Mesothelial cell of epicardium (in vitro differentiated cells): ENCODE measurements around the gene FGGY. TPM values are rescaled to one million over a fixed set of nuclear protein-coding genes. Genes with fewer than 3 reads are reported as not detected.

Source experiments
- DNase-seq, 2 experiments: peaks; one replicate each; pipeline ENCODE4 v3.0.0; 2021; ENCODE audit warnings: low spot score in 2 of 2; ENCODE audit not compliant: unreplicated experiment in 2 of 2
- H3K27ac Mint-ChIP-seq: 2 replicates; pipeline ENCODE4 v1.8.0; 2021; ENCODE audit warnings: mixed read lengths
- H3K27me3 Mint-ChIP-seq: 2 replicates; pipeline ENCODE4 v1.8.0; 2021; ENCODE audit warnings: low read depth, mixed read lengths
- H3K36me3 Mint-ChIP-seq: 2 replicates; pipeline ENCODE4 v1.8.0; 2021; ENCODE audit warnings: mixed read lengths
- H3K4me1 Mint-ChIP-seq: 2 replicates; pipeline ENCODE4 v1.8.0; 2021; ENCODE audit warnings: mixed read lengths
- H3K4me3 Mint-ChIP-seq: 2 replicates; pipeline ENCODE4 v1.8.0; 2021; ENCODE audit warnings: mild to moderate bottlenecking, moderate library complexity, mixed read lengths
- H3K9me3 Mint-ChIP-seq: 2 replicates; pipeline ENCODE4 v1.8.0; 2021; ENCODE audit warnings: mixed read lengths
- total RNA-seq: library from RNA; stranded (reverse); gene quantifications from 3 replicates; pipeline ENCODE4 v1.2.1, GENCODE V29; 2021
- TF ChIP-seq, protein P1 (sequence below): fragments of 200-600 bp; sonication (generic); IDR thresholded peaks from one replicate; pipeline ENCODE4 v1.5.0; 2021; ENCODE audit warnings: antibody characterized with exemption; ENCODE audit not compliant: unreplicated experiment

FGGY gene
- total RNA-seq, 1 donor from 2014 or later: 21.8 TPM

DNA sequence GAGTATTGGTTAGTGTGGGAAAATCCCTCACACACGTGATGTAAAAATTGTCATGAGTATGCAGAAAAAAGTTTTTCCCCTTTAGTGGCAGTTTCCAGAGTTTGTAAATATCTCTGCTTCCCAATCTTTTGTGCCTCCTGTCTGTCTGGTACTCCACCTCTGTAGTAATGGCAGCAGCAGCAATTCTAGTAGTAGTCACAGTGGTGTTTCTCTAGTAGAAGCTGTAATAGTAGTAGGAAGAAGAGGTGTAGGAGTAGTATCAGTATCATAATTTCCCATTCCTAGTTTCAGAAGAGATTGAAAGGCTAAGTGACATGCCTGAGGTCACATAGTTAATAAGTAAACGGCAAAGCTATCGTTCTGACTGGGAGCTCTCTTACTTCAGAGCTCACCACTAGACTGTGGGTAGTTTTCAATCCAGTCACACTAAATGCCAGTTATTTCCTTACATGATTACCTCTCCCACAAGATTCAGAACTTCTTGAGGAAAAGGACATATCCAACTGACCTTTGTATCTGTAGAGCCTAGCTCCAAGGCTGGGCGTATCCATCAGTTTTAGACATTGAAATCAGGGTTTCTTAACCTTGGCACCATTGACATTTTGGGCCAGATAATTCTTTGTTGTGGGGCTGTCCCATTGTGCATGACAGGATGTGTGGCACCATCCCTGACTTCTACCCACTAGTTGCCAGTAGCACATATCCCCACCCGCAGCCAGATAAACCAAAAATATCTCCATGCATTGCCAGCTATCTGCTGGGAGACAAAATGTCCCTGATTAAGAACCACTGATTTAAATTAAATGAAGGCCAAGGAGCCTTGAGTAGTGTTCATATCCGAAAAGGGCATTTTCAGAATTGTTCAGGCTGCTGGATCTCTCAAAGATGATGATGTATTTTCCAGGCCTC lies 135.9 kb downstream of the FGGY start:
- Mint-ChIP-seq H3K36me3 (no peaks in the 10 kb centered on the region), H3K27me3 (no peaks in the 10 kb centered on the region), H3K4me3 (no peak overlapping the region), H3K9me3 (no peaks in the 10 kb centered on the region), H3K4me1 (peaks cover 52% of the 10 kb centered on the region), H3K27ac (peak overlapping the region; percentile 5)
- no peak for DNase-seq
- TF ChIP-seq, protein P1, sequence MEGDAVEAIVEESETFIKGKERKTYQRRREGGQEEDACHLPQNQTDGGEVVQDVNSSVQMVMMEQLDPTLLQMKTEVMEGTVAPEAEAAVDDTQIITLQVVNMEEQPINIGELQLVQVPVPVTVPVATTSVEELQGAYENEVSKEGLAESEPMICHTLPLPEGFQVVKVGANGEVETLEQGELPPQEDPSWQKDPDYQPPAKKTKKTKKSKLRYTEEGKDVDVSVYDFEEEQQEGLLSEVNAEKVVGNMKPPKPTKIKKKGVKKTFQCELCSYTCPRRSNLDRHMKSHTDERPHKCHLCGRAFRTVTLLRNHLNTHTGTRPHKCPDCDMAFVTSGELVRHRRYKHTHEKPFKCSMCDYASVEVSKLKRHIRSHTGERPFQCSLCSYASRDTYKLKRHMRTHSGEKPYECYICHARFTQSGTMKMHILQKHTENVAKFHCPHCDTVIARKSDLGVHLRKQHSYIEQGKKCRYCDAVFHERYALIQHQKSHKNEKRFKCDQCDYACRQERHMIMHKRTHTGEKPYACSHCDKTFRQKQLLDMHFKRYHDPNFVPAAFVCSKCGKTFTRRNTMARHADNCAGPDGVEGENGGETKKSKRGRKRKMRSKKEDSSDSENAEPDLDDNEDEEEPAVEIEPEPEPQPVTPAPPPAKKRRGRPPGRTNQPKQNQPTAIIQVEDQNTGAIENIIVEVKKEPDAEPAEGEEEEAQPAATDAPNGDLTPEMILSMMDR: no peak

DNA sequence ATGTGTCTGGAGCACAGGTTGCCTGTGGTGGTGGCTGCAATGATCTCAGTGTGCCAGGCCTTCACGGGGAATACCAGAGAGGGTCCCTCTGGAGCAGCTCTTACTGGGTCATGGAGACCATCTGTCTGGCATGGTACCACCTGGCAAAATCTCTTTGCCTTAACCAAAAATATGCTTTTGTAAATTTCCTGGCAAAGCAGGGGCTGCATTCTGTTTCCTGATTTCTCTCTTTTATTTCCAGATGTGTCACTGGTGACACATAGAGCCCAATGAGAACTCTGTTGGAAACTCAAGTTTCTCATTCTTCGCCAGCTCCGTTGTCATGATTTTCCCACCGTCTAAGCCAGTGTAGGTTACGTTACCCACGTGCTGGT lies 136.5 kb downstream of the FGGY start:
- DNase-seq: no peak
- no peaks in the 10 kb centered on the region for H3K36me3 Mint-ChIP-seq
- TF ChIP-seq, protein P1: no peak
- H3K4me3 Mint-ChIP-seq: no peak overlapping the region
- H3K27ac Mint-ChIP-seq: peak overlapping the region; percentile 9
- H3K4me1 Mint-ChIP-seq: peaks cover 58% of the 10 kb centered on the region
- H3K27me3 Mint-ChIP-seq: no peaks in the 10 kb centered on the region
- no peaks in the 10 kb centered on the region for H3K9me3 Mint-ChIP-seq

DNA sequence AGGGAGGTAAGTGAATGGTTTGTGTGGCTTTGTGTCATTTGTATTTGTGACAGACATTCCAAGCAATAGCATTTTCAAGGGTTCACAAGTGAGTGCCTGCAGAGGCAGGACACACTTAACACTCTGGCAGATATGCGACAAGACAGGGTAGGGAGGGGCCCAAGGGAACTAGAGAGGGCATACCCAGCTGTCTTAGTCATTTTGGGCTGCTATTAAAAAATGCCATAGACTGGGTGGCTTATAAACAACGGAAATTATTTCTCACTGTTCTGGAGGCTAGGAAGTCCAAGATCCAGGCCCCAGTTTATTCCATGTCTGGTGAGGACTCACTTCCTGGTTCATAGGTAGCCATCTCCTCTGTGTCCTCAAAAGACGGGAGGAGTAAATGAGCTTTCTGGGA lies 137.4 kb downstream of the FGGY start:
- TF ChIP-seq, protein P1: no peak
- Mint-ChIP-seq H3K27ac (peak overlapping the region; percentile 18), H3K4me1 (peaks cover 59% of the 10 kb centered on the region), H3K4me3 (no peak overlapping the region), H3K36me3 (no peaks in the 10 kb centered on the region), H3K27me3 (no peaks in the 10 kb centered on the region), H3K9me3 (no peaks in the 10 kb centered on the region)
- no peak for DNase-seq

DNA sequence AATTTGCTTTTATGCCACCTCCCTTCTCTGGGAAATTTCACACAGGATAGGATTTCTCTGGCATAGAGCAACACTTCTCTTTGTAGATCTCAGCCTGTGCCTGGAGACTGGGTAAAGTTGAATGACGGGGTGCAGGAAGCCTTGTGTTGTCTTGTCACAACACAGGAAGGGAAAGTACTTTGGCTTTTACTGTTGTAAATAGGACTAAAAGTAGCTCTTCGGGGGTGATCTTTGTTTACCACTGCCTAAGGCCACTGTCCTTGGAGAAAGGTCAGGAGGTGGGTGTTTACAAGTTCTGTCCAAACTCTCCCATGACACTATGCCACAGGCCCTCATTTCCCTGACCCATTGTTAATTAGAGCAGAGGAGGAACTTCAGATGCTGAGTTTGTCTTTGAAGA lies 139.7 kb downstream of the FGGY start:
- H3K9me3 Mint-ChIP-seq: no peaks in the 10 kb centered on the region
- DNase-seq: no peak
- H3K4me3 Mint-ChIP-seq: no peak overlapping the region
- no peaks in the 10 kb centered on the region for H3K36me3 Mint-ChIP-seq
- TF ChIP-seq, protein P1: no peak
- peaks cover 71% of the 10 kb centered on the region for H3K4me1 Mint-ChIP-seq
- no peak overlapping the region for H3K27ac Mint-ChIP-seq
- no peaks in the 10 kb centered on the region for H3K27me3 Mint-ChIP-seq

DNA sequence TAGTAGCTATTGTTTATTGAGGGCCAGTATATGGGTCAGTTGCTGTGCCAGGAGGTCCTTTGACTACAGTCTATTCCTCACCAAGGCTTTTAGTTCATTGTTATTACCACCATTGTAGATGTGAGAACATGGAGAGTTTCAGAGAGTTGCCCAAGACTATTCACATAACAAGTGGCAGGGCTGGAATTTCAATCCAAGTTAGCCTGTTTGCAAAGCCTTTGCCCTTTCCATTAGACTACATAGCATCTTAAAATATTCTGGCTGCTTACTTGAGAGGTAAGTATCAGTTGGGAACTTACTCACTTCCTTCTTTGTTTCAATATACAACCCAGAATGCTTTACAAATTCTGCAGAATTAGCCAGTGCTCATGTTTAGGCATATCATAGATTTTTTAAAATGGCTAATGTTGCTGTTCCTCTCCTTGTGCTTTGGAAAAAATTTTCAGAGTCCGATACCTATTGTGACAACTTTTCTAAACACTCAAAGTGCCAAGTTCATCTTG lies 141.2 kb downstream of the FGGY start:
- no peaks in the 10 kb centered on the region for H3K36me3 Mint-ChIP-seq
- H3K4me1 Mint-ChIP-seq: peaks cover 85% of the 10 kb centered on the region
- no peaks in the 10 kb centered on the region for H3K27me3 Mint-ChIP-seq
- H3K27ac Mint-ChIP-seq: peak overlapping the region; percentile 55
- no peaks in the 10 kb centered on the region for H3K9me3 Mint-ChIP-seq
- TF ChIP-seq, protein P1: no peak
- DNase-seq: no peak
- no peak overlapping the region for H3K4me3 Mint-ChIP-seq
